Suprapubic skin (tissue), 4 donors: ENCODE data around the gene OTOG.

Source experiments
- EP300 ChIP-seq: sonication (generic); formaldehyde crosslinking; IDR thresholded peaks from one replicate; pipeline ENCODE4 v1.6.1; 2017; ENCODE audit warnings: antibody characterized with exemption
- POLR2AphosphoS5 ChIP-seq, 3 donors: sonication (generic); formaldehyde crosslinking; IDR thresholded peaks; one replicate each; pipeline ENCODE4 v1.6.1; 2017; ENCODE audit warnings: antibody characterized with exemption in 3 of 3
- TF ChIP-seq, protein P1 (sequence below), 2 donors: fragments of 200-600 bp in 1 of 2; fragments of 450-650 bp in 1 of 2; sonication (generic) in 1 of 2; IDR thresholded peaks; one replicate each; pipeline ENCODE4 v1.5.1; 2016 to 2019; ENCODE audit warnings: antibody characterized with exemption in 2 of 2, mild to moderate bottlenecking in 1 of 2, moderate library complexity in 1 of 2

DNA sequence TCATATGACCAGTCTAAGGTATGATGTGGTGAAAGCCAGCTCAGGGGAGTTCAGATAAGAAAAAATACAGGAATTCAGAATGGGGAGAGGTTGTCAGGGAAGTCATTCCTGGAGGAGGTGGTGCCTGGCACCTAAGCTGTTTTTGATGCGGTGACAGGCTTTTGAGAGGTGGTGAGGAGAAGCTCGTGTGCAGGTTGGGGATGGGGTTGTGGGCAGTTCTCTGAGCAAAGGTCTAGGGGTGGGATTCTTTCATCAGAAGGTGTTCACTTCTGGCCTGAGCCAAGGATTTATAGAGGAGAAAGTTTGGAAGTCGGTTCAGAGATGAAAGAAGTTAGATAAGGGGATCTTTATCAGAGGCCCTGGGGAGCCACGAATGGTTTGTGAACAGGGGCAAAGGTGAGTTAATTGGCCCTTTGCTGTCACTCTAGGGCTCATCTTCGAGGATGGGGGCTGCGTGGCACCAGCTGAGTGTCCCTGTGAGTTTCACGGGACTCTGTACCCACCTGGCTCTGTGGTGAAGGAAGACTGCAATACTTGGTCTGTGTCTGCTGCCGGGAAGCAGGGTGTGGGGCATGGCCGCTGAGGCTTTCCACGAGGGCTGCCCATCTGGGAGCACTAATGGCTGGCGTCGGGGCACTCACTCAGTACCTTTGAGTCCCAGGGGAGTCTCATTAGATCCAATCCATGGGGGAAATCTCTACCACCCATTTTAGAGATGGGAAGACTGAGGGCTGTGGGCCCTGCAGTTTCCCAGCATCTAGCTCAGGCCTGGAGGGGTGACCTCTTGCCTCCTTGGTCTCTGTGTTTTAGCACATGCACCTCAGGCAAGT, 13.4 kb downstream of the OTOG start:
- TF ChIP-seq, protein P1, sequence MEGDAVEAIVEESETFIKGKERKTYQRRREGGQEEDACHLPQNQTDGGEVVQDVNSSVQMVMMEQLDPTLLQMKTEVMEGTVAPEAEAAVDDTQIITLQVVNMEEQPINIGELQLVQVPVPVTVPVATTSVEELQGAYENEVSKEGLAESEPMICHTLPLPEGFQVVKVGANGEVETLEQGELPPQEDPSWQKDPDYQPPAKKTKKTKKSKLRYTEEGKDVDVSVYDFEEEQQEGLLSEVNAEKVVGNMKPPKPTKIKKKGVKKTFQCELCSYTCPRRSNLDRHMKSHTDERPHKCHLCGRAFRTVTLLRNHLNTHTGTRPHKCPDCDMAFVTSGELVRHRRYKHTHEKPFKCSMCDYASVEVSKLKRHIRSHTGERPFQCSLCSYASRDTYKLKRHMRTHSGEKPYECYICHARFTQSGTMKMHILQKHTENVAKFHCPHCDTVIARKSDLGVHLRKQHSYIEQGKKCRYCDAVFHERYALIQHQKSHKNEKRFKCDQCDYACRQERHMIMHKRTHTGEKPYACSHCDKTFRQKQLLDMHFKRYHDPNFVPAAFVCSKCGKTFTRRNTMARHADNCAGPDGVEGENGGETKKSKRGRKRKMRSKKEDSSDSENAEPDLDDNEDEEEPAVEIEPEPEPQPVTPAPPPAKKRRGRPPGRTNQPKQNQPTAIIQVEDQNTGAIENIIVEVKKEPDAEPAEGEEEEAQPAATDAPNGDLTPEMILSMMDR (IDR thresholded peaks at IDR 0.05), result no peak
- no peak for TF ChIP-seq POLR2AphosphoS5 (IDR thresholded peaks at IDR 0.05)
- no peak for TF ChIP-seq EP300
